Keratinocyte (primary cell): ENCODE results near the gene CCDC15. TPM values are rescaled to one million over a fixed set of nuclear protein-coding genes. Genes with fewer than 3 reads are reported as not detected.

Experiments
- DNase-seq: peaks from one replicate; pipeline ENCODE4 v3.0.0-alpha.2; 2011; ENCODE audit warnings: low read depth, missing footprints, low spot score
- FAIRE-seq: peaks from 2 replicates; lab custom pipeline; 2011; peaks lifted over from hg19 to GRCh38; lab: Jason Lieb, UNC
- H2AFZ ChIP-seq: 2 replicates; pipeline ENCODE4 v1.6.0; 2012; ENCODE audit warnings: low read length, control low read depth, inconsistent platforms; ENCODE audit not compliant: control insufficient read depth
- H3K27ac ChIP-seq: 2 replicates; pipeline ENCODE4 v1.5.1; 2011; ENCODE audit warnings: low read length; ENCODE audit not compliant: control insufficient read depth, insufficient read depth
- H3K27me3 ChIP-seq: 3 replicates; pipeline ENCODE4 v1.6.0; 2011; ENCODE audit warnings: low read length; ENCODE audit not compliant: control insufficient read depth, insufficient read depth; ENCODE audit errors: extremely low read depth
- H3K36me3 ChIP-seq, 2 experiments: 2 replicates in 1 of 2; 3 replicates in 1 of 2; pipeline ENCODE4 v1.5.1; 2011; ENCODE audit warnings: low read length in 2 of 2, mild to moderate bottlenecking in 1 of 2; ENCODE audit not compliant: control insufficient read depth in 2 of 2, insufficient read depth in 2 of 2; ENCODE audit errors: extremely low read depth in 1 of 2
- H3K4me1 ChIP-seq: 3 replicates; pipeline ENCODE4 v1.5.1; 2011; ENCODE audit warnings: low read length; ENCODE audit not compliant: control insufficient read depth, insufficient read depth; ENCODE audit errors: extremely low read depth
- H3K4me2 ChIP-seq: 3 replicates; pipeline ENCODE4 v1.6.0; 2011; ENCODE audit warnings: low read depth, low read length; ENCODE audit not compliant: control insufficient read depth, insufficient read depth; ENCODE audit errors: extremely low read depth
- H3K4me3 ChIP-seq, 3 experiments: fragments of 200-600 bp in 1 of 3; sonication (generic) in 1 of 3; 2 replicates in 2 of 3; 3 replicates in 1 of 3; pipeline ENCODE4 v1.5.1; 2011 to 2016; ENCODE audit warnings: low read length in 3 of 3, mild to moderate bottlenecking in 3 of 3, control low read depth in 2 of 3, inconsistent platforms in 1 of 3, low read depth in 1 of 3, mixed read lengths in 1 of 3, mixed run types in 1 of 3, moderate library complexity in 1 of 3; ENCODE audit not compliant: control insufficient read depth in 2 of 3, insufficient read depth in 2 of 3; ENCODE audit errors: extremely low read depth in 1 of 3
- H3K79me2 ChIP-seq: 2 replicates; pipeline ENCODE4 v1.6.0; 2012; ENCODE audit warnings: low read length; ENCODE audit not compliant: control insufficient read depth, insufficient read depth
- H3K9ac ChIP-seq: 3 replicates; pipeline ENCODE4 v1.6.0; 2011; ENCODE audit warnings: low read length; ENCODE audit not compliant: control insufficient read depth, insufficient read depth; ENCODE audit errors: extremely low read depth
- H3K9me1 ChIP-seq: 3 replicates; pipeline ENCODE4 v1.6.0; 2011; ENCODE audit warnings: low read length; ENCODE audit not compliant: control insufficient read depth, insufficient read depth; ENCODE audit errors: extremely low read depth
- H3K9me3 ChIP-seq: 2 replicates; pipeline ENCODE4 v1.5.1; 2012; ENCODE audit warnings: low read depth, low read length; ENCODE audit not compliant: control insufficient read depth
- H4K20me1 ChIP-seq: 3 replicates; pipeline ENCODE4 v1.6.0; 2011; ENCODE audit warnings: low read length; ENCODE audit not compliant: control insufficient read depth, insufficient read depth; ENCODE audit errors: extremely low read depth
- CTCF ChIP-seq, 3 experiments: IDR thresholded peaks in 1 of 3; conservative IDR thresholded peaks in 1 of 3; optimal IDR thresholded peaks in 1 of 3; 2 replicates in 2 of 3; 3 replicates in 1 of 3; pipeline versions ENCODE3 to v1.5.1; 2011; ENCODE audit warnings: low read length in 3 of 3, mild to moderate bottlenecking in 3 of 3, moderate library complexity in 2 of 3, control low read depth in 1 of 3, inconsistent platforms in 1 of 3; ENCODE audit not compliant: insufficient read depth in 2 of 3; ENCODE audit errors: extremely low read depth in 1 of 3
- EZH2 ChIP-seq: IDR thresholded peaks from one replicate; pipeline ENCODE4 v1.6.1; 2012; ENCODE audit warnings: inconsistent platforms, mild to moderate bottlenecking, low read length, moderate library complexity
- dilution Hi-C: fragments of 300-500 bp; cut with MboI; formaldehyde crosslinking; loops from one replicate; pipeline ENCODE4 v1.7.0; 2020; ENCODE audit warnings: low sequenced_read_pairs; ENCODE audit not compliant: extremely low pct_ligation_motif_present
- polyA plus RNA-seq, 5 experiments: library from polyadenylated mRNA; depleted of rRNA in 3 of 5; stranded (reverse) in 3 of 5; stranded (forward) in 1 of 5; unstranded in 1 of 5; fragments of >200 nt; gene quantifications; 1 replicate in 1 of 5; 2 replicates in 3 of 5; 3 replicates in 1 of 5; pipeline versions ENCODE4 v1.2.1 to v1.2.3, GENCODE V29; 2011 to 2012; ENCODE audit warnings: missing spikeins in 2 of 5, low read depth in 1 of 5, low replicate concordance in 1 of 5

Gene CCDC15
- polyA plus RNA-seq, 1 donor (not counting 4 experiments of a cell fraction or from before 2014, with no cell fraction given), result 2.0 TPM

- DNase-seq (no peak), FAIRE-seq (no peak)
- dilution Hi-C loops, result no loop called here
- peaks cover 0 to 12% of the 10 kb centered on the region in 2 experiments for H3K36me3 ChIP-seq
- no peaks in the 10 kb centered on the region for H3K9me1 ChIP-seq
- TF ChIP-seq EZH2, result no peak
- TF ChIP-seq CTCF (optimal IDR thresholded peaks at IDR 0.05 in 1 of 3, IDR thresholded peaks at IDR 0.05 in 1 of 3, conservative IDR thresholded peaks at IDR 0.05 in 1 of 3; ENCODE audit: extremely low read depth in 1 of 3, insufficient read depth in 2 of 3, low read length in 3 of 3), result no peak
- H3K9me3 ChIP-seq, result no peaks in the 10 kb centered on the region
- H3K79me2 ChIP-seq, result no peaks in the 10 kb centered on the region
- H3K9ac ChIP-seq, result no peak overlapping the region
- H3K27me3 ChIP-seq, result no peaks in the 10 kb centered on the region
- no peak overlapping the region for H3K4me3 ChIP-seq
- no peaks in the 10 kb centered on the region for H4K20me1 ChIP-seq
- peaks cover 37% of the 10 kb centered on the region for H3K4me1 ChIP-seq
- no peak overlapping the region for H3K4me2 ChIP-seq
- H3K27ac ChIP-seq, result no peak overlapping the region
- no peak overlapping the region for H2AFZ ChIP-seq
Measured at GRCh38 chr11:125079878-125080530, 126.0 kb downstream of the CCDC15 start.

- Histone ChIP-seq H3K9me3 (no peaks in the 10 kb centered on the region), H3K36me3 (peaks cover 0 to 12% of the 10 kb centered on the region in 2 experiments), H3K79me2 (no peaks in the 10 kb centered on the region), H3K27me3 (no peaks in the 10 kb centered on the region), H3K9ac (no peak overlapping the region), H2AFZ (no peak overlapping the region), H3K27ac (no peak overlapping the region), H3K4me3 (no peak overlapping the region), H3K4me1 (peaks cover 32% of the 10 kb centered on the region), H4K20me1 (no peaks in the 10 kb centered on the region), H3K4me2 (no peak overlapping the region), H3K9me1 (no peaks in the 10 kb centered on the region)
- no peak for DNase-seq
- FAIRE-seq, result no peak
- dilution Hi-C loops, result no loop called here
- TF ChIP-seq CTCF (optimal IDR thresholded peaks at IDR 0.05 in 1 of 3, IDR thresholded peaks at IDR 0.05 in 1 of 3, conservative IDR thresholded peaks at IDR 0.05 in 1 of 3; ENCODE audit: extremely low read depth in 1 of 3, insufficient read depth in 2 of 3, low read length in 3 of 3) (no peak), EZH2 (no peak)
Measured at GRCh38 chr11:125080531-125080911, 126.5 kb downstream of the CCDC15 start.
